Fibroblast of skin of left biceps (primary cell): ENCODE results near the gene FRMD3.

Experiments used
- DNase-seq, 2 experiments: peaks; one replicate each; pipeline ENCODE4 v3.0.0-alpha.2; 2013; ENCODE audit warnings: low read depth in 2 of 2

FRMD3 gene

GRCh38 chr9:83538172-83538889 is at the start of gene FRMD3:
TSS of gene FRMD3 (minus strand) at chr9:83538401. CDS start at chr9:83538231, 170 bp downstream.
- DNase-seq = peak; percentile 50 to 56

- no peak for DNase-seq
Measured at GRCh38 chr9:83584995-83585394, 46.8 kb upstream of the FRMD3 start.

GRCh38 chr9:83583151-83584014 is 45.2 kb upstream of the FRMD3 start:
- DNase-seq = no peak

GRCh38 chr9:83582029-83582428 is 43.8 kb upstream of the FRMD3 start:
- peak in 1 of 2 experiments; percentile 19 for DNase-seq

- DNase-seq = no peak
Measured at GRCh38 chr9:83574482-83574881, 36.3 kb upstream of the FRMD3 start.

- no peak for DNase-seq
Measured at GRCh38 chr9:83572524-83572923, 34.3 kb upstream of the FRMD3 start.

- DNase-seq = no peak
Measured at GRCh38 chr9:83570359-83570758, 32.2 kb upstream of the FRMD3 start.

- no peak for DNase-seq
Measured at GRCh38 chr9:83569326-83569725, 31.1 kb upstream of the FRMD3 start.

GRCh38 chr9:83563360-83563759 is 25.2 kb upstream of the FRMD3 start:
- DNase-seq = no peak

GRCh38 chr9:83560169-83560826 is 22.1 kb upstream of the FRMD3 start:
- DNase-seq = no peak

GRCh38 chr9:83557771-83558170 is 19.6 kb upstream of the FRMD3 start:
- no peak for DNase-seq

- DNase-seq = no peak
Measured at GRCh38 chr9:83557317-83557716, 19.1 kb upstream of the FRMD3 start.

- DNase-seq = no peak
Measured at GRCh38 chr9:83554278-83554677, 16.1 kb upstream of the FRMD3 start.

- DNase-seq = peak; percentile 57 to 59
Measured at GRCh38 chr9:83544002-83544698, 5.9 kb upstream of the FRMD3 start.

- DNase-seq = no peak
Measured at GRCh38 chr9:83538890-83539238, 663 bp upstream of the FRMD3 start.

GRCh38 chr9:83537331-83538171 is 650 bp downstream of the FRMD3 start:
- DNase-seq = no peak

GRCh38 chr9:83536332-83536731 is 1.9 kb downstream of the FRMD3 start:
- no peak for DNase-seq

- DNase-seq = no peak
Measured at GRCh38 chr9:83535736-83536135, 2.5 kb downstream of the FRMD3 start.

GRCh38 chr9:83533296-83533695 is 4.9 kb downstream of the FRMD3 start:
- DNase-seq = no peak

- DNase-seq = no peak
Measured at GRCh38 chr9:83526901-83527300, 11.3 kb downstream of the FRMD3 start.

- no peak for DNase-seq
Measured at GRCh38 chr9:83526211-83526610, 12.0 kb downstream of the FRMD3 start.
